ENCODE results near the gene HOXB2. TPM values are rescaled to one million over a fixed set of nuclear protein-coding genes. Genes with fewer than 3 reads are reported as not detected.

HOXB2 gene
- total RNA-seq, 1 experiment from 2014 or later = not detected

- Histone ChIP-seq H2BK120ac (ENCODE audit: low read depth, low read length, poor library complexity, severe bottlenecking) (no peak overlapping the region), H4K5ac (ENCODE audit: insufficient read length, low read depth, low read length) (no peak overlapping the region), H3K79me1 (ENCODE audit: insufficient read depth, low read depth, low read length, poor library complexity, severe bottlenecking) (no peaks in the 10 kb centered on the region), H3K79me2 (ENCODE audit: insufficient read depth, low read length) (no peaks in the 10 kb centered on the region), H3K4me1 (ENCODE audit: insufficient read depth, low read length) (no peaks in the 10 kb centered on the region), H3K23ac (ENCODE audit: insufficient read length, low read depth, low read length) (no peak overlapping the region), H4K91ac (ENCODE audit: insufficient read length, low read depth, low read length) (no peak overlapping the region), H3K27me3 (ENCODE audit: insufficient read depth, low read length) (peaks cover 96% of the 10 kb centered on the region), H2AFZ (ENCODE audit: low read length) (no peak overlapping the region), H2BK15ac (ENCODE audit: low read depth, low read length) (no peak overlapping the region), H3K4ac (ENCODE audit: low read depth, low read length) (no peak overlapping the region), H2BK20ac (ENCODE audit: low read depth, low read length, poor library complexity, severe bottlenecking) (no peak overlapping the region), H3K9me3 (ENCODE audit: control insufficient read depth, low read depth, low read length) (no peaks in the 10 kb centered on the region), H2AK5ac (ENCODE audit: insufficient read length, low read length) (no peak overlapping the region), H2BK5ac (ENCODE audit: insufficient read length, low read length) (no peak overlapping the region), H3T11ph (ENCODE audit: low read length) (no peak overlapping the region), H3K4me2 (ENCODE audit: insufficient read depth, insufficient read length, low read length) (no peak overlapping the region), H3K56ac (ENCODE audit: insufficient read length, low read depth, low read length) (no peak overlapping the region), H3K23me2 (ENCODE audit: insufficient read length, low read depth, low read length, poor library complexity, severe bottlenecking) (no peaks in the 10 kb centered on the region), H2BK12ac (ENCODE audit: insufficient read length, low read depth, low read length) (no peak overlapping the region), H4K20me1 (ENCODE audit: control insufficient read depth, insufficient read depth, insufficient read length) (no peaks in the 10 kb centered on the region), H4K8ac (replicated peaks; ENCODE audit: insufficient read length, low read depth, low read length) (no peak overlapping the region), H3K18ac (ENCODE audit: insufficient read length, low read depth, low read length) (no peak overlapping the region), H3K14ac (ENCODE audit: insufficient read depth, low read length) (no peak overlapping the region), H3K27ac (ENCODE audit: insufficient read length, low read depth, low read length) (no peak overlapping the region), H3K9ac (ENCODE audit: extremely low read depth, insufficient read length, low read length) (no peak overlapping the region)
- no peak for DNase-seq
- no peak for TF ChIP-seq CTCF (conservative IDR thresholded peaks at IDR 0.05)
- Mint-ChIP-seq H3K4me3 (peak overlapping the region in 1 of 2 experiments; percentile 59; a peak in 2 of 5 replicates), H3K36me3 (ENCODE audit: insufficient read depth in 1 of 3, low read depth in 3 of 3) (no peaks in the 10 kb centered on the region; a peak in 2 of 7 replicates), H3K27me3 (ENCODE audit: low read depth) (peaks cover 65% of the 10 kb centered on the region), H3K9me3 (peaks cover 7 to 21% of the 10 kb centered on the region in 2 experiments; a peak in 4 of 5 replicates), H3K27ac (no peak overlapping the region; a peak in 1 of 7 replicates), H3K4me1 (peaks cover 2 to 27% of the 10 kb centered on the region in 2 experiments)
- WGBS (ENCODE audit: extremely low coverage, insufficient read length, low lambda C conversion rate) = no CpG with 5 or more reads among the region's 7 CpGs
Measured at GRCh38 chr17:48579471-48579759, 34.5 kb upstream of the HOXB2 start.
